Cardiac fibroblast (primary cell): ENCODE data around the gene BBX.

ENCODE experiments used
- DNase-seq, 2 donors: peaks; one replicate each; pipeline versions ENCODE4 v3.0.0 to v3.0.0-alpha.2; 2010; ENCODE audit warnings: low read depth in 2 of 2
- H3K4me3 ChIP-seq, 2 donors: replicated peaks in 1 of 2; 1 replicate in 1 of 2; 2 replicates in 1 of 2; pipeline ENCODE4 v1.5.1; 2011; ENCODE audit warnings: low read depth in 2 of 2, low read length in 2 of 2, mild to moderate bottlenecking in 2 of 2, moderate library complexity in 1 of 2
- CTCF ChIP-seq: IDR thresholded peaks from one replicate; pipeline ENCODE4 v1.5.1; 2011; ENCODE audit warnings: low read depth, mild to moderate bottlenecking, low read length, inconsistent platforms

The BBX gene

DNA sequence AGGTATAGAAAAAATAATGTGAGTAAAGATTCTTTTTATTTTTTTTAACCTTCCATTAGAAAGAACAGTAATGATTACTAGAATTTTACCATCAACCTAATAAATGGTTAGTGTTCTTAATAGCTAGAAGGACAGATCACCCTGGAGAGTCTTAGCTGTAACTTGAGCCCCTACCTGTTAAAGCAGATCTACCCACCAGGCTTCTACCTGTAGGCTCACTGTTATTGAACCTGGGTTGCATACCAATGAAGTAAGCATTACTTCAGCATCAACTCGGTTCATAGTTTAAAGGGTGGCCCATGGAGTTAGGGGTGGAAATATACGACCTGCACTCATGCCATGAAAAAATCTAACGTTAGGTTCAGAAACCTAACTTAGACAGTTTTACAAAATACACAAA lies 280.4 kb downstream of the BBX start:
- no peak for TF ChIP-seq CTCF
- no peak for DNase-seq
- H3K4me3 ChIP-seq: no peak overlapping the region

GRCh38 chr3:107806021-107806420 lies 283.3 kb downstream of the BBX start:
- DNase-seq: no peak
- no peak overlapping the region for H3K4me3 ChIP-seq
- no peak for TF ChIP-seq CTCF

DNA sequence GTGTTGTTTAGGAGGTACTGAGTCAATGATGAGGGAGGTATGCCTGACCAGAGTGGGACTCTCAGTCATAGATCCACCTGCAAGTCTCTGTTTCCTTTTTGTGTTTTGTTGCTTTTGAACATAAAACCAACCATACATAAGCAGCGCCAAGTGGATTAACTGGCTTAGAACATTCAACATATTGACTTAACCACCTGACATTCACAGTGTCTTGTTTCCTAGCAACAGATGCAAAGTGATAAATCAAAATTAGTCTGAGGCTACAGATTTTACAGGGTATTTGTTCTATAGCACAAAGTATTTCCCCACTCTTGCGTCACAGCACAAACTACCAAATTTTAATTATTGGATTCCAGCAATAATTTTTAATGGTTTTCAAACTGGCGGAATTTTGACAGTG lies 283.8 kb downstream of the BBX start:
- no peak for TF ChIP-seq CTCF
- DNase-seq: no peak
- no peak overlapping the region for H3K4me3 ChIP-seq

- TF ChIP-seq CTCF: no peak
- no peak for DNase-seq
- no peak overlapping the region for H3K4me3 ChIP-seq
These were observed 287.7 kb downstream of the BBX start for GRCh38 chr3:107810171-107811071.

DNA sequence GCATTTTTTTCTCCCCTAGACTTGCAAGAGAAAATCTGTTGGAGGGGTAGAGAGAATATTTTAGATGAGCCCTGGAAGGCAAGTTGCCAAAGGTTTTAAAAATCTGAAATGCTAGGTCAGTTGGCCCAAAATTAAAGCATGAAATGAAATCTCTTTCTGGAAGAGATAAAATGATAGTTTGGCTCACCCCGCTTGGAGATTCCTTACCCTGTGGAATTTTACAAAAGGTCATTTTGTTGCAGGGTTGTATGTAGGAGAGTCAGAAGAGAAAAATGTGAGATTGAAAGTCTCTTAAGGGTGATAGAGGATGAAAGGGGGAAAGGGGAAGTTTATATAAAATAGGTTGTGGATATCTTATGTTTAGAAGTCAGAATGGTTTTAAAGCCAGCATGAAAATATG lies 290.3 kb downstream of the BBX start:
- DNase-seq: peak in 1 of 2 donors; percentile 46
- TF ChIP-seq CTCF: no peak
- no peak overlapping the region for H3K4me3 ChIP-seq

DNA sequence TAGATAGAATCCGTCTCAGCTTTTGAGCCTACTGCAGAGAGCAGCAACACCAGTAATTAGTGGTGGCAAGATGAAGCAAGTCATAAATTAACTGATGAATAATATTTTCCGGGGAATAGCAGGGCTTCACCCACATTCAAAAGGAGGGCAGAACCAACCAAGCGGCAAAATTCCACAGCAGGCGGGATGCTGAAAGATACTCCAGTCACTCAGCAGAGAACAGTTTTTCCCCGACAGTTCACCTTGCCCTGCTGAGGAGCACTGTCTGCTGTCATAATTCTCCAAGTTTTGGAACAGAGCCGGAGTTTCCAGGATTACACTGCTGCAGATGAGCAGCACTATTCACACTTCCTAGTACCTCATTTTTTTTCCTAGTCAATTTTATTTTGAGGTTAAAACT lies 293.3 kb downstream of the BBX start:
- no peak for TF ChIP-seq CTCF

More for the DNA sequence above, 293.3 kb downstream of the BBX start:
- H3K4me3 ChIP-seq: no peak overlapping the region
- DNase-seq: no peak
